ENCODE results near the gene EMILIN1. TPM values are rescaled to one million over a fixed set of nuclear protein-coding genes. Genes with fewer than 3 reads are reported as not detected.
A peak's percentile ranks its signal among the peaks of the same experiment; 100 is the strongest.

EMILIN1 gene
- total and polyA plus RNA-seq, 2 of the 8 experiments (the other 6 are each of a cell fraction or from before 2014, with no cell fraction given), result 1.9 to 3.0 TPM

GRCh38 chr2:27102329-27102728 lies 23.9 kb downstream of the EMILIN1 start:
- no peak overlapping the region for H4K91ac ChIP-seq (replicated peaks; ENCODE audit: insufficient read length, low read length)
- H2BK120ac ChIP-seq (replicated peaks; ENCODE audit: low read depth, low read length), result no peak overlapping the region
- H3K79me1 ChIP-seq (ENCODE audit: low read depth, low read length), result no peaks in the 10 kb centered on the region
- no peaks in the 10 kb centered on the region for H3K79me2 ChIP-seq (ENCODE audit: control insufficient read depth in 1 of 2, insufficient read depth in 2 of 2, low read length in 2 of 2)
- H2BK5ac ChIP-seq (ENCODE audit: low read depth, low read length), result no peak overlapping the region
- H3K27me3 ChIP-seq (replicated peaks in 1 of 4; ENCODE audit: control insufficient read depth in 3 of 4, extremely low read depth in 1 of 4, insufficient read depth in 3 of 4, low read length in 3 of 4), result no peaks in the 10 kb centered on the region; a peak in 1 of 7 replicates
- no peak overlapping the region for H3K4ac ChIP-seq (replicated peaks; ENCODE audit: insufficient read length, low read depth, low read length)
- TF ChIP-seq ATF2 (IDR thresholded peaks at IDR 0.05; ENCODE audit: low read length) (no peak), RAD21 (IDR thresholded peaks at IDR 0.05 in 1 of 2, conservative IDR thresholded peaks at IDR 0.05 in 1 of 2; ENCODE audit: low read depth in 2 of 2, low read length in 2 of 2) (peak in 1 of 2 experiments; percentile 29; a peak in 1 of 4 replicates), TEAD4 (IDR thresholded peaks at IDR 0.05; ENCODE audit: low read depth, low read length) (no peak), SUZ12 (IDR thresholded peaks at IDR 0.05; ENCODE audit: low read length) (no peak), JUN (IDR thresholded peaks at IDR 0.05; ENCODE audit: low read depth, low read length) (no peak)
- WGBS, 2 experiments (ENCODE audit: extremely low coverage in 1 of 2, insufficient coverage in 1 of 2, insufficient read length in 1 of 2, insufficient replicate concordance in 2 of 2, low coverage in 1 of 2, low lambda C conversion rate in 2 of 2, missing lambda C conversion rate in 1 of 2), result 88% methylated on average over 4 of the region's 5 CpGs; no CpG with 5 or more reads in 1 of the 2 experiments
- H3K23ac ChIP-seq (ENCODE audit: insufficient read length), result no peak overlapping the region
- no peaks in the 10 kb centered on the region for H3K36me3 ChIP-seq (ENCODE audit: control insufficient read depth in 2 of 4, insufficient read depth in 4 of 4, low read length in 3 of 4)
- no peak for FAIRE-seq
- no peak overlapping the region for H2BK12ac ChIP-seq (ENCODE audit: low read depth, low read length)
- no peak overlapping the region for H3K27ac ChIP-seq (ENCODE audit: low read depth, low read length)
- no peaks in the 10 kb centered on the region for H4K20me1 ChIP-seq (replicated peaks in 1 of 2; ENCODE audit: control insufficient read depth in 1 of 2, insufficient read depth in 2 of 2, low read length in 2 of 2)
- H3K56ac ChIP-seq (replicated peaks; ENCODE audit: insufficient read length, low read depth, low read length), result no peak overlapping the region
- H3K4me1 ChIP-seq (replicated peaks in 1 of 4; ENCODE audit: control insufficient read depth in 3 of 4, insufficient read depth in 4 of 4, low read length in 3 of 4), result no peaks in the 10 kb centered on the region
- no peaks in the 10 kb centered on the region for H3K23me2 ChIP-seq (ENCODE audit: low read depth, low read length)
- no peak overlapping the region for H4K5ac ChIP-seq (ENCODE audit: insufficient read length, low read depth, low read length)
- DNase-seq (ENCODE audit: low read depth in 1 of 2, low spot score in 2 of 2), result no peak
- no peak overlapping the region for H3K4me3 ChIP-seq (ENCODE audit: extremely low read depth in 1 of 4, insufficient read depth in 2 of 4, low read depth in 3 of 4, low read length in 4 of 4)
- ChIA-PET POLR2A (ENCODE audit: partially characterized antibody) (interaction anchor here (0.8 to 1.7 kb wide), 7 partner anchors 9 to 254 kb away, joined by 3 to 5 read pairs (median 3); partner anchors contain the start of genes CAD, GTF3C2 and PREB), CTCF (ENCODE audit: partially characterized antibody) (interaction anchor here (0.9 to 12.7 kb wide), 14 partner anchors 9 to 198 kb away, joined by 3 to 120 read pairs (median 6); partner anchors contain the start of genes CGREF1 and PREB)
- H3K4me2 ChIP-seq (ENCODE audit: insufficient read depth in 1 of 2, low read depth in 2 of 2, low read length in 2 of 2), result no peak overlapping the region
- H3K9me3 ChIP-seq (ENCODE audit: insufficient read depth in 2 of 2, low read depth in 1 of 2, low read length in 1 of 2), result no peaks in the 10 kb centered on the region
- H4K8ac ChIP-seq (ENCODE audit: extremely low read depth, insufficient read depth, low read length), result peak overlapping the region; percentile 18
- H2AFZ ChIP-seq (ENCODE audit: low read length), result no peak overlapping the region
- no peak overlapping the region for H2BK15ac ChIP-seq (ENCODE audit: low read length)
- H2BK20ac ChIP-seq (ENCODE audit: low read length), result no peak overlapping the region
- H3K9ac ChIP-seq (replicated peaks in 1 of 4; ENCODE audit: extremely low read depth in 1 of 4, low read depth in 3 of 4, low read length in 3 of 4), result no peak overlapping the region
- no peak overlapping the region for H3K18ac ChIP-seq (ENCODE audit: extremely low read depth, low read length)
- H3K14ac ChIP-seq (ENCODE audit: insufficient read length), result no peak overlapping the region
- no peak overlapping the region for H2AK5ac ChIP-seq (ENCODE audit: low read depth, low read length)

Measured in H1 (cell line).